Left hindlimb (tissue), 1 donor: ENCODE data around the gene UBE2D2.
A peak's percentile ranks its signal among the peaks of the same experiment; 100 is the strongest.
"Not testable (repeated sequence)": the region's sequence is repeated elsewhere in the genome, so short reads cannot be mapped to it uniquely, and the experiment has no call there.

Source experiments
- DNase-seq: peaks from one replicate; pipeline ENCODE4 v3.0.0-alpha.2; 2018

Gene UBE2D2

GRCh38 chr5:139549162-139549894 lies 11.8 kb upstream of the UBE2D2 start:
- DNase-seq: no peak

- not testable (repeated sequence) for DNase-seq
Observed at GRCh38 chr5:139550051-139550872, 10.9 kb upstream of the UBE2D2 start.

GRCh38 chr5:139551191-139551889 lies 9.8 kb upstream of the UBE2D2 start:
- DNase-seq: no peak

- no peak for DNase-seq
Observed at GRCh38 chr5:139552893-139553575, 8.1 kb upstream of the UBE2D2 start.

GRCh38 chr5:139554264-139554663 lies 6.9 kb upstream of the UBE2D2 start:
- DNase-seq: no peak

GRCh38 chr5:139557811-139558210 lies 3.3 kb upstream of the UBE2D2 start:
- DNase-seq: no peak

- no peak for DNase-seq
Observed at GRCh38 chr5:139561655-139562451, 714 bp downstream of the UBE2D2 start.

- no peak for DNase-seq
Observed at GRCh38 chr5:139562847-139563246, 1.7 kb downstream of the UBE2D2 start.

- DNase-seq: peak; percentile 36
Observed at GRCh38 chr5:139565411-139566305, 4.5 kb downstream of the UBE2D2 start.

GRCh38 chr5:139566611-139567010 lies 5.5 kb downstream of the UBE2D2 start:
- DNase-seq: no peak

- DNase-seq: no peak
Observed at GRCh38 chr5:139569270-139569955, 8.3 kb downstream of the UBE2D2 start.

GRCh38 chr5:139571543-139571942 lies 10.4 kb downstream of the UBE2D2 start:
- no peak for DNase-seq

- DNase-seq: no peak
Observed at GRCh38 chr5:139571966-139572365, 10.8 kb downstream of the UBE2D2 start.

- no peak for DNase-seq
Observed at GRCh38 chr5:139574641-139575312, 13.6 kb downstream of the UBE2D2 start.

GRCh38 chr5:139575313-139575646 lies 14.1 kb downstream of the UBE2D2 start:
- DNase-seq: no peak

- no peak for DNase-seq
Observed at GRCh38 chr5:139575751-139576150, 14.6 kb downstream of the UBE2D2 start.

- DNase-seq: no peak
Observed at GRCh38 chr5:139577689-139578290, 16.7 kb downstream of the UBE2D2 start.

GRCh38 chr5:139578325-139578724 lies 17.2 kb downstream of the UBE2D2 start:
- no peak for DNase-seq

GRCh38 chr5:139582181-139582580 lies 21.0 kb downstream of the UBE2D2 start:
- not testable (repeated sequence) for DNase-seq
